GM18870 (cell line): ENCODE measurements around the gene ZNF761.

Source experiments
- ATAC-seq: cut with Tn5 transposase; IDR thresholded peaks from one replicate; pipeline ENCODE4 v1.9.1; 2021; ENCODE audit warnings: moderate library complexity; ENCODE audit not compliant: unreplicated experiment

The ZNF761 gene

GRCh38 chr19:53504885-53505284 lies 73.1 kb downstream of the ZNF761 start:
- no peak for ATAC-seq

GRCh38 chr19:53506728-53507127 lies 74.9 kb downstream of the ZNF761 start:
- no peak for ATAC-seq
